DND-41 (cell line): ENCODE measurements around the gene OSTF1.

Source experiments
- ATAC-seq: fragments of 200-7000 bp; cut with Tn5 transposase; 3 replicates; pipeline ENCODE4 v1.9.1; 2021; ENCODE audit warnings: low read depth; ENCODE audit not compliant: insufficient read depth
- DNase-seq: peaks from one replicate; pipeline ENCODE4 v3.0.0-alpha.2; 2020
- H2AFZ ChIP-seq: 2 replicates; pipeline ENCODE4 v1.6.0; 2012; ENCODE audit warnings: low read depth, low read length
- H3K27ac ChIP-seq: 2 replicates; pipeline ENCODE4 v1.5.1; 2012; ENCODE audit warnings: low read length, inconsistent platforms
- H3K27me3 ChIP-seq: fragments of 200-600 bp; sonication (generic); 2 replicates; pipeline ENCODE4 v1.6.0; 2012; ENCODE audit warnings: low read length, mild to moderate bottlenecking, inconsistent platforms; ENCODE audit not compliant: insufficient read depth, poor library complexity
- H3K36me3 ChIP-seq: 2 replicates; pipeline ENCODE4 v1.5.1; 2012; ENCODE audit warnings: low read length, inconsistent platforms; ENCODE audit not compliant: insufficient read depth
- H3K4me1 ChIP-seq: 2 replicates; pipeline ENCODE4 v1.5.1; 2012; ENCODE audit warnings: mild to moderate bottlenecking, low read length; ENCODE audit not compliant: insufficient read depth
- H3K4me2 ChIP-seq: 2 replicates; pipeline ENCODE4 v1.6.0; 2012; ENCODE audit warnings: mild to moderate bottlenecking, moderate library complexity, low read length, inconsistent platforms; ENCODE audit not compliant: insufficient read depth
- H3K4me3 ChIP-seq, 2 experiments: fragments of 200-600 bp in 1 of 2; shearing (Covaris generic) in 1 of 2; 2 replicates each; pipeline ENCODE4 v1.5.1; 2012 to 2016; ENCODE audit warnings: inconsistent platforms in 2 of 2, low read length in 2 of 2, mild to moderate bottlenecking in 2 of 2, low read depth in 1 of 2, moderate library complexity in 1 of 2
- H3K79me2 ChIP-seq: 2 replicates; pipeline ENCODE4 v1.6.0; 2012; ENCODE audit warnings: low read length, inconsistent platforms; ENCODE audit not compliant: insufficient read depth
- H3K9ac ChIP-seq: 2 replicates; pipeline ENCODE4 v1.6.0; 2012; ENCODE audit warnings: low read depth, mild to moderate bottlenecking, inconsistent platforms, low read length, moderate library complexity
- H3K9me3 ChIP-seq: 2 replicates; pipeline ENCODE4 v1.5.1; 2012; ENCODE audit warnings: low read length, moderate library complexity, mild to moderate bottlenecking, inconsistent platforms; ENCODE audit not compliant: insufficient read depth, severe bottlenecking
- H4K20me1 ChIP-seq: 2 replicates; pipeline ENCODE4 v1.6.0; 2012; ENCODE audit warnings: low read length; ENCODE audit not compliant: insufficient read depth
- CTCF ChIP-seq: IDR thresholded peaks from 2 replicates; pipeline ENCODE4 v1.5.1; 2012; ENCODE audit warnings: borderline replicate concordance, low read length, moderate library complexity, mild to moderate bottlenecking; ENCODE audit not compliant: poor library complexity, severe bottlenecking; ENCODE audit errors: extremely low read depth
- EZH2 ChIP-seq: IDR thresholded peaks from 3 replicates; pipeline ENCODE4 v1.6.1; 2012; ENCODE audit warnings: borderline replicate concordance, low read depth, mild to moderate bottlenecking, moderate library complexity, low read length, inconsistent platforms; ENCODE audit not compliant: severe bottlenecking

Gene OSTF1

GRCh38 chr9:75181750-75182149 is 93.4 kb downstream of the OSTF1 start:
- no peak overlapping the region for H3K27ac ChIP-seq
- no peaks in the 10 kb centered on the region for H3K79me2 ChIP-seq
- no peak overlapping the region for H3K4me2 ChIP-seq
- no peak overlapping the region for H3K9ac ChIP-seq
- no peak overlapping the region for H3K4me3 ChIP-seq
- H3K9me3 ChIP-seq: no peaks in the 10 kb centered on the region
- DNase-seq (no peak), ATAC-seq (no peak)
- H4K20me1 ChIP-seq: no peaks in the 10 kb centered on the region
- no peaks in the 10 kb centered on the region for H3K27me3 ChIP-seq
- H2AFZ ChIP-seq: no peak overlapping the region
- no peaks in the 10 kb centered on the region for H3K36me3 ChIP-seq
- TF ChIP-seq EZH2 (no peak), CTCF (no peak)
- no peaks in the 10 kb centered on the region for H3K4me1 ChIP-seq

GRCh38 chr9:75183306-75183705 is 95.0 kb downstream of the OSTF1 start:
- TF ChIP-seq EZH2 (no peak), CTCF (no peak)
- Histone ChIP-seq H3K27ac (no peak overlapping the region), H4K20me1 (no peaks in the 10 kb centered on the region), H3K9me3 (no peaks in the 10 kb centered on the region), H3K36me3 (no peaks in the 10 kb centered on the region), H3K9ac (no peak overlapping the region), H3K4me1 (no peaks in the 10 kb centered on the region), H3K4me2 (no peak overlapping the region), H3K79me2 (no peaks in the 10 kb centered on the region), H3K4me3 (no peak overlapping the region), H2AFZ (no peak overlapping the region), H3K27me3 (no peaks in the 10 kb centered on the region)
- DNase-seq (no peak), ATAC-seq (no peak)

- no peak overlapping the region for H2AFZ ChIP-seq
- TF ChIP-seq EZH2: no peak
- TF ChIP-seq CTCF: no peak
- no peaks in the 10 kb centered on the region for H3K4me1 ChIP-seq
- no peaks in the 10 kb centered on the region for H3K36me3 ChIP-seq
- no peak overlapping the region for H3K9ac ChIP-seq
- H4K20me1 ChIP-seq: no peaks in the 10 kb centered on the region
- H3K9me3 ChIP-seq: no peaks in the 10 kb centered on the region
- ATAC-seq (no peak), DNase-seq (no peak)
- H3K79me2 ChIP-seq: no peaks in the 10 kb centered on the region
- H3K4me3 ChIP-seq: no peak overlapping the region
- H3K4me2 ChIP-seq: no peak overlapping the region
- no peaks in the 10 kb centered on the region for H3K27me3 ChIP-seq
- H3K27ac ChIP-seq: no peak overlapping the region
Observed at GRCh38 chr9:75184471-75184870, 96.2 kb downstream of the OSTF1 start.
